ENCODE data around the gene ROR1. TPM values are rescaled to one million over a fixed set of nuclear protein-coding genes. Genes with fewer than 3 reads are reported as not detected.
A peak's percentile ranks its signal among the peaks of the same experiment; 100 is the strongest.

Gene ROR1
- total RNA-seq, 1 donor from 2014 or later, result 30.3 TPM

DNA sequence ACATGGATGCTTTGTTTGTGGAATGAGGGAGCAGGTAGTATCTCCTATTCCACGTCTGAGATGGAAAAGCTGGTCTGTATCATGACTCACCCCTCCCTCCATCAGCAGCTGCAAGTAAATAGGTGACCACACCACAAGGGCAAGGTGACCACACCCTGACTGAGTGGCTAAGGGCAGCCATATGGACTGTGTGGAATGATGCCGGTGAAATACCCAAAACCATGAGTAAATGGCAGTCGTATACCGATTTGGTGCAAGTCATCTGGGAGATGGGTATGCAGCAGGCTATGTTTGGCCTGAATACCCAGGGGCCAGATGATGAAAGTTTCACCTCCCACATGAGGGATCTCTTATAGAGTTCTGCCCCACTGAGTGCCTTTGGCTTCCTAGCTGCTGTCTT, 413.8 kb downstream of the ROR1 start:
- H3K27me3 Mint-ChIP-seq (ENCODE audit: insufficient read depth, low read depth), result peaks cover 3% of the 10 kb centered on the region
- no peaks in the 10 kb centered on the region for H4K20me1 ChIP-seq (ENCODE audit: low read depth)

GRCh38 chr1:64192290-64192689, 418.5 kb downstream of the ROR1 start:
- H3K27me3 Mint-ChIP-seq (ENCODE audit: insufficient read depth, low read depth), result no peaks in the 10 kb centered on the region
- Histone ChIP-seq H2AFZ (replicated peaks) (no peak overlapping the region), H3K36me3 (no peaks in the 10 kb centered on the region), H3K4me2 (no peak overlapping the region), H3F3A (ENCODE audit: low read depth) (no peaks in the 10 kb centered on the region), H3K27ac (no peak overlapping the region), H3K9ac (no peak overlapping the region), H4K20me1 (ENCODE audit: low read depth) (no peaks in the 10 kb centered on the region), H3K9me3 (ENCODE audit: low read depth) (no peaks in the 10 kb centered on the region), H3K79me2 (ENCODE audit: low read depth) (no peaks in the 10 kb centered on the region), H3K4me3 (no peak overlapping the region), H3K27me3 (no peaks in the 10 kb centered on the region), H3K4me1 (peaks cover 6% of the 10 kb centered on the region)
- no peak overlapping the region for H3K4me3 Mint-ChIP-seq
- TF ChIP-seq EZH2phosphoT487 (IDR thresholded peaks at IDR 0.05) (no peak), EZH2 (IDR thresholded peaks at IDR 0.05) (no peak)
- TF ChIP-seq, protein P1, sequence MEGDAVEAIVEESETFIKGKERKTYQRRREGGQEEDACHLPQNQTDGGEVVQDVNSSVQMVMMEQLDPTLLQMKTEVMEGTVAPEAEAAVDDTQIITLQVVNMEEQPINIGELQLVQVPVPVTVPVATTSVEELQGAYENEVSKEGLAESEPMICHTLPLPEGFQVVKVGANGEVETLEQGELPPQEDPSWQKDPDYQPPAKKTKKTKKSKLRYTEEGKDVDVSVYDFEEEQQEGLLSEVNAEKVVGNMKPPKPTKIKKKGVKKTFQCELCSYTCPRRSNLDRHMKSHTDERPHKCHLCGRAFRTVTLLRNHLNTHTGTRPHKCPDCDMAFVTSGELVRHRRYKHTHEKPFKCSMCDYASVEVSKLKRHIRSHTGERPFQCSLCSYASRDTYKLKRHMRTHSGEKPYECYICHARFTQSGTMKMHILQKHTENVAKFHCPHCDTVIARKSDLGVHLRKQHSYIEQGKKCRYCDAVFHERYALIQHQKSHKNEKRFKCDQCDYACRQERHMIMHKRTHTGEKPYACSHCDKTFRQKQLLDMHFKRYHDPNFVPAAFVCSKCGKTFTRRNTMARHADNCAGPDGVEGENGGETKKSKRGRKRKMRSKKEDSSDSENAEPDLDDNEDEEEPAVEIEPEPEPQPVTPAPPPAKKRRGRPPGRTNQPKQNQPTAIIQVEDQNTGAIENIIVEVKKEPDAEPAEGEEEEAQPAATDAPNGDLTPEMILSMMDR (IDR thresholded peaks at IDR 0.05), result no peak
- peaks cover 10% of the 10 kb centered on the region for H3K4me1 Mint-ChIP-seq
- H3K27ac Mint-ChIP-seq, result no peak overlapping the region
- DNase-seq (ENCODE audit: low spot score), result no peak
- H3K36me3 Mint-ChIP-seq, result no peaks in the 10 kb centered on the region
- H3K9me3 Mint-ChIP-seq, result peaks cover 4% of the 10 kb centered on the region

More for the DNA sequence above, 413.8 kb downstream of the ROR1 start:
- Histone ChIP-seq H3K27me3 (no peaks in the 10 kb centered on the region), H3F3A (ENCODE audit: low read depth) (no peaks in the 10 kb centered on the region), H3K4me2 (no peak overlapping the region), H3K27ac (no peak overlapping the region), H3K9ac (no peak overlapping the region), H3K4me1 (no peaks in the 10 kb centered on the region), H2AFZ (replicated peaks) (no peak overlapping the region), H3K9me3 (ENCODE audit: low read depth) (no peaks in the 10 kb centered on the region), H3K4me3 (no peak overlapping the region), H3K36me3 (no peaks in the 10 kb centered on the region), H3K79me2 (ENCODE audit: low read depth) (no peaks in the 10 kb centered on the region)
- TF ChIP-seq, protein P1 (IDR thresholded peaks at IDR 0.05), result no peak
- TF ChIP-seq EZH2 (IDR thresholded peaks at IDR 0.05) (no peak), EZH2phosphoT487 (IDR thresholded peaks at IDR 0.05) (no peak)
- DNase-seq (ENCODE audit: low spot score), result no peak
- H3K4me3 Mint-ChIP-seq, result no peak overlapping the region
- H3K9me3 Mint-ChIP-seq, result peaks cover 3% of the 10 kb centered on the region
- no peak overlapping the region for H3K27ac Mint-ChIP-seq
- H3K4me1 Mint-ChIP-seq, result no peaks in the 10 kb centered on the region
- H3K36me3 Mint-ChIP-seq, result no peaks in the 10 kb centered on the region

- TF ChIP-seq EZH2phosphoT487 (IDR thresholded peaks at IDR 0.05), result no peak
- no peak for TF ChIP-seq EZH2 (IDR thresholded peaks at IDR 0.05)
- TF ChIP-seq, protein P1 (IDR thresholded peaks at IDR 0.05), result no peak
- Histone ChIP-seq H3K4me2 (no peak overlapping the region), H3F3A (ENCODE audit: low read depth) (no peaks in the 10 kb centered on the region), H3K36me3 (no peaks in the 10 kb centered on the region), H3K27ac (no peak overlapping the region), H3K27me3 (no peaks in the 10 kb centered on the region), H3K4me1 (peaks cover 6% of the 10 kb centered on the region), H2AFZ (replicated peaks) (peak overlapping the region; percentile 42), H4K20me1 (ENCODE audit: low read depth) (no peaks in the 10 kb centered on the region), H3K79me2 (ENCODE audit: low read depth) (no peaks in the 10 kb centered on the region), H3K9me3 (ENCODE audit: low read depth) (no peaks in the 10 kb centered on the region), H3K4me3 (no peak overlapping the region), H3K9ac (no peak overlapping the region)
- no peak for DNase-seq (ENCODE audit: low spot score)
- H3K27ac Mint-ChIP-seq, result no peak overlapping the region
- H3K27me3 Mint-ChIP-seq (ENCODE audit: insufficient read depth, low read depth), result no peaks in the 10 kb centered on the region
- no peaks in the 10 kb centered on the region for H3K36me3 Mint-ChIP-seq
- no peak overlapping the region for H3K4me3 Mint-ChIP-seq
- H3K9me3 Mint-ChIP-seq, result peaks cover 4% of the 10 kb centered on the region
- H3K4me1 Mint-ChIP-seq, result peaks cover 10% of the 10 kb centered on the region
These were observed 420.6 kb downstream of the ROR1 start for GRCh38 chr1:64194168-64195080.

Data from neural progenitor cell (in vitro differentiated cells).